Measurements from ENCODE around the gene ZNF133. TPM values are rescaled to one million over a fixed set of nuclear protein-coding genes. Genes with fewer than 3 reads are reported as not detected.

The ZNF133 gene
- total RNA-seq, 4 donors from 2014 or later: 14.7 to 37.3 (median 21.0) TPM

DNA sequence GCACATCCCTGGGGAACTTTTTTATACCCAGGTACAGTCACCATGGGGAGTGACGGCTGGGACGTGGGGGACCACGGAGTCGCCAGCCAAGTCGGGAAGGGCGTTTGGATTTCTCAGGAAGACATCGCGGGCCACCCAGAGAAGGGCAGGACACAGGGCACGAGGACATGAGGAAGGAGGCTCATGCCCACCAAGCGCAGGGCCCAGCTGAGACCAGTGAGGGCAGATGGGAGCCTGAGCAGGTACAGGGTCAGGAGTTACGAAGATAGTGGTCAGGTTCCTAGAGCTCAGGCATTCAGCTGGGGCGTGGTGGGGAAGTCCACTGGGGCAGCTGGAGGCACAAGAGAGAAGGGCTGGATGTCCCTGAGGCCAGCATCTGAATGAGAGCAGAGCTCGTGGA lies 74.6 kb downstream of the ZNF133 start:
- DNase-seq (ENCODE audit: low spot score in 2 of 2): no peak
- 95% methylated on average over 13 of the region's 13 CpGs for WGBS
- no peaks in the 10 kb centered on the region for H3K27me3 ChIP-seq
- TF ChIP-seq CTCF (IDR thresholded peaks at IDR 0.05) (no peak), POLR2AphosphoS5 (IDR thresholded peaks at IDR 0.05) (no peak), EP300 (IDR thresholded peaks at IDR 0.05) (no peak), POLR2A (IDR thresholded peaks at IDR 0.05) (no peak)
- no peaks in the 10 kb centered on the region for H3K9me3 ChIP-seq
- no peak overlapping the region for H3K27ac ChIP-seq
- no peak overlapping the region for H3K4me3 ChIP-seq
- no peaks in the 10 kb centered on the region for H3K4me1 ChIP-seq
- no peaks in the 10 kb centered on the region for H3K36me3 ChIP-seq

GRCh38 chr20:18363708-18364107 lies 75.4 kb downstream of the ZNF133 start:
- Histone ChIP-seq H3K27me3 (no peaks in the 10 kb centered on the region), H3K4me3 (no peak overlapping the region), H3K4me1 (no peaks in the 10 kb centered on the region), H3K36me3 (no peaks in the 10 kb centered on the region), H3K9me3 (no peaks in the 10 kb centered on the region), H3K27ac (no peak overlapping the region)
- TF ChIP-seq POLR2A (IDR thresholded peaks at IDR 0.05) (no peak), EP300 (IDR thresholded peaks at IDR 0.05) (no peak), POLR2AphosphoS5 (IDR thresholded peaks at IDR 0.05) (no peak), CTCF (IDR thresholded peaks at IDR 0.05) (no peak)
- WGBS: 75% methylated on average over 2 of the region's 2 CpGs
- no peak for DNase-seq (ENCODE audit: low spot score in 2 of 2)

DNA sequence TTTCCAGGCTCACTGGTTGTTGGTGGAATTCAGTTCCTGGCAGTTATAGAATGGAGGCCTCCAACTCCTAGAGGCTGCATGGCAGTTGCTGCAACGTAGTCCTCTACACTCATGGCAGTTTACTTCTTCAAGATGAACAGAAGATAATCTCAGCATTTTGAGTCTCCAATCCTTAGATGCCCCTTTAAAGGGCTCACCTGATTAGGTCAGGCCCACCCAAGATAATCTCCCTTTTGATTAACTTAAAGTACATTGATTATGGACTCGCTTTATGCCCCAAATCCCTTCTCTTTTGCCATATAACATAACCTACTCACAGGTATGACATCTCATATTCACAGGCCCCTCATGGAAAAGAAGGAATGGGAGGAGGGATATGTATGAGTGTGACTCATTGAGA lies 76.4 kb downstream of the ZNF133 start:
- no peak for DNase-seq (ENCODE audit: low spot score in 2 of 2)
- Histone ChIP-seq H3K4me1 (no peaks in the 10 kb centered on the region), H3K27me3 (no peaks in the 10 kb centered on the region), H3K27ac (no peak overlapping the region), H3K4me3 (no peak overlapping the region), H3K9me3 (no peaks in the 10 kb centered on the region), H3K36me3 (no peaks in the 10 kb centered on the region)
- no peak for TF ChIP-seq POLR2A (IDR thresholded peaks at IDR 0.05)
- TF ChIP-seq POLR2AphosphoS5 (IDR thresholded peaks at IDR 0.05): no peak
- WGBS: 84% methylated on average over 2 of the region's 2 CpGs

Other genes with a start within 250 kb of the ZNF133 start
- 10 to 100 TPM; 16.9 to 53.8 (median 24.8) TPM for gene OVOL2, start 230.6 kb upstream of the ZNF133 start, total RNA-seq
- gene KAT14, start 150.7 kb upstream of the ZNF133 start, total RNA-seq: 10 to 100 TPM; 13.2 to 22.0 (median 18.6) TPM
- gene PET117, start 150.7 kb upstream of the ZNF133 start, total RNA-seq: 10 to 100 TPM; 12.3 to 20.3 (median 17.7) TPM
- gene DZANK1, start 178.5 kb downstream of the ZNF133 start, total RNA-seq: 1 to 10 TPM; 1.7 to 4.5 (median 3.0) TPM
- 10 to 100 TPM in 1 of 4 donors, 1 to 10 TPM in 3; 6.9 to 13.7 (median 7.1) TPM for gene POLR3F, start 178.9 kb downstream of the ZNF133 start, total RNA-seq
- 10 to 100 TPM; 17.7 to 32.9 (median 19.1) TPM for gene RBBP9, start 208.7 kb downstream of the ZNF133 start, total RNA-seq
- 10 to 100 TPM; 37.5 to 53.2 (median 49.6) TPM for gene SEC23B, start 219.4 kb downstream of the ZNF133 start, total RNA-seq